ENCODE data around the gene CPLX4.

DNA sequence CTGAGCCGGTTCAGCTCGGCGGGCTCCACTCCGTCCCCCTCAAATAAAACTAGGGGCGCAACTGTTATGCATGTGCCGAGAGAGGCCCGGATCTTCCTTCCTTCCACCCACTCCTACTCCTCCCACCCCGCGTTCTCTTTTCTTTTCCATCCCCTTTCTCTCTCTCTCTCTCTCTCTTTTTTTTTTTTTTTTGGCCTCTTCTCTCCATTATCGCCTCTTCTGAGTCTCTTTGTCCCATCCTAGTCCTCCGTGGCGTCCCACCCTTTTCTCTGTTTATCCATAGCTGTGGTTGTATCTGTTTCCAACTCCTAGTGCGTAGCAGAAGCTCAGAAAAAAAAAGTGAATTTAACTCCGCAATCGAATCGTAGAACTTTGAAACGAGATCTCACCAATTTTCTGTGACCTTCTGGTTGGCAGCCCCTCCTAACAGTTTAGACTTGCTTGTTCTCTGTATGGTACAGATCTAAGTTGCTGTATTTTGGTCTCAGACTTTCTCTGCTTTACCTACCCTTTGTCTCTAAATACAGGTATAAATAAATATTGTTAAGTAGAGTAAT, 48.8 kb downstream of the CPLX4 start:
- TF ChIP-seq, protein P1, sequence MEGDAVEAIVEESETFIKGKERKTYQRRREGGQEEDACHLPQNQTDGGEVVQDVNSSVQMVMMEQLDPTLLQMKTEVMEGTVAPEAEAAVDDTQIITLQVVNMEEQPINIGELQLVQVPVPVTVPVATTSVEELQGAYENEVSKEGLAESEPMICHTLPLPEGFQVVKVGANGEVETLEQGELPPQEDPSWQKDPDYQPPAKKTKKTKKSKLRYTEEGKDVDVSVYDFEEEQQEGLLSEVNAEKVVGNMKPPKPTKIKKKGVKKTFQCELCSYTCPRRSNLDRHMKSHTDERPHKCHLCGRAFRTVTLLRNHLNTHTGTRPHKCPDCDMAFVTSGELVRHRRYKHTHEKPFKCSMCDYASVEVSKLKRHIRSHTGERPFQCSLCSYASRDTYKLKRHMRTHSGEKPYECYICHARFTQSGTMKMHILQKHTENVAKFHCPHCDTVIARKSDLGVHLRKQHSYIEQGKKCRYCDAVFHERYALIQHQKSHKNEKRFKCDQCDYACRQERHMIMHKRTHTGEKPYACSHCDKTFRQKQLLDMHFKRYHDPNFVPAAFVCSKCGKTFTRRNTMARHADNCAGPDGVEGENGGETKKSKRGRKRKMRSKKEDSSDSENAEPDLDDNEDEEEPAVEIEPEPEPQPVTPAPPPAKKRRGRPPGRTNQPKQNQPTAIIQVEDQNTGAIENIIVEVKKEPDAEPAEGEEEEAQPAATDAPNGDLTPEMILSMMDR (IDR thresholded peaks at IDR 0.05; ENCODE audit: low read depth, low read length, poor library complexity, severe bottlenecking): no peak
- TF ChIP-seq EZH2phosphoT487 (IDR thresholded peaks at IDR 0.05; ENCODE audit: borderline replicate concordance, low read length): no peak
